Parathyroid adenoma (tissue), 2 donors: Measurements from ENCODE around the gene IL27RA.

Source experiments
- H2AFZ ChIP-seq: fragments of 300-600 bp; sonication (generic); one replicate; pipeline ENCODE4 v1.7.0; 2017; ENCODE audit warnings: antibody characterized with exemption, mild to moderate bottlenecking
- H3K27ac ChIP-seq: fragments of 300-600 bp; sonication (generic); one replicate; pipeline ENCODE4 v1.7.0; 2017
- H3K27me3 ChIP-seq: fragments of 300-600 bp; sonication (generic); one replicate; pipeline ENCODE4 v1.7.0; 2017; ENCODE audit warnings: low read length; ENCODE audit not compliant: control insufficient read depth, insufficient read depth
- H3K36me3 ChIP-seq: fragments of 300-600 bp; sonication (generic); one replicate; pipeline ENCODE4 v1.7.0; 2017; ENCODE audit warnings: low read length; ENCODE audit not compliant: control insufficient read depth, insufficient read depth
- H3K4me1 ChIP-seq: fragments of 300-600 bp; sonication (generic); one replicate; pipeline ENCODE4 v1.7.0; 2017; ENCODE audit warnings: control low read depth
- H3K4me2 ChIP-seq: fragments of 300-600 bp; sonication (generic); one replicate; pipeline ENCODE4 v1.7.0; 2017; ENCODE audit warnings: low read length
- H3K4me3 ChIP-seq: fragments of 300-600 bp; sonication (generic); one replicate; pipeline ENCODE4 v1.7.0; 2017; ENCODE audit warnings: low read depth, low read length
- H3K79me2 ChIP-seq: fragments of 300-600 bp; sonication (generic); one replicate; pipeline ENCODE4 v1.7.0; 2017; ENCODE audit warnings: control low read depth
- H3K9ac ChIP-seq: fragments of 300-600 bp; sonication (generic); one replicate; pipeline ENCODE4 v1.7.0; 2017; ENCODE audit warnings: mild to moderate bottlenecking
- H3K9me3 ChIP-seq: fragments of 300-600 bp; sonication (generic); one replicate; pipeline ENCODE4 v1.7.0; 2017; ENCODE audit warnings: low read length; ENCODE audit not compliant: control insufficient read depth
- TF ChIP-seq, protein P1 (sequence below): fragments of 300-600 bp; sonication (generic); IDR thresholded peaks from one replicate; pipeline ENCODE4 v1.7.0; 2017; ENCODE audit warnings: antibody characterized with exemption, mild to moderate bottlenecking
- donor health status: primary hyperparathyroidism.

IL27RA gene

DNA sequence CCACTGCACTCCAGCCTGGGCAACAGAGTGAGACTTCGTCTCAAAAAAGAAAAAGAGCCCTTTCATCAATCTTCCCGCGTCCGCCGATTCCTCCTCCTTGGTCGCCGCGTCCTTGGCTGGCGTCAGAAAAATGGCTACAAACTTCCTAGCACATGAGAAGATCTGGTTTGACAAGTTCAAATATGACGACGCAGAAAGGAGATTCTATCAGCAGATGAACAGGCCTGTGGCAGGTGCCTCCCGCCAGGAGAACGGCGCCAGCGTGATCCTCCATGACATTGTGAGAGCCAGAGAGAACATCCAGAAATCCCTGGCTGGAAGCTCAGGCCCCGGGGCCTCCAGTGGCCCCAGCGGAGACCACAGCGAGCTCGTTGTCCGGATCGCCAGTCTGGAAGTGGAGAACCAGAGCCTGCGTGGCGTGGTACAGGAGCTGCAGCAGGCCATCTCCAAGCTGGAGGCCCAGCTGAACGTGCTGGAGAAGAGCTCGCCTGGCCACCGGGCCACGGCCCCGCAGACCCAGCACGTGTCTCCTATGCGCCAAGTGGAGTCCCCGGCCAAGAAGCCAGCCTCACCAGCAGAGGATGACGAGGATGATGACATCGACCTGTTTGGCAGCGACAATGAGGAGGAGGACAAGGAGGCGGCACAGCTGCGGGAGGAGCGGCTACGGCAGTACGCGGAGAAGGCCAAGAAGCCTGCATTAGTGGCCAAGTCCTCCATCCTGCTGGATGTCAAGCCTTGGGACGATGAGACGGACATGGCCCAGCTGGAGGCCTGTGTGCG, 38.9 kb downstream of the IL27RA start:
- Histone ChIP-seq H3K36me3 (no peaks in the 10 kb centered on the region), H3K9me3 (no peaks in the 10 kb centered on the region), H3K27me3 (no peaks in the 10 kb centered on the region), H3K4me3 (no peak overlapping the region), H3K4me1 (peaks cover 4% of the 10 kb centered on the region), H2AFZ (no peak overlapping the region), H3K79me2 (no peaks in the 10 kb centered on the region), H3K4me2 (peak overlapping the region; percentile 17), H3K9ac (no peak overlapping the region), H3K27ac (no peak overlapping the region)
- TF ChIP-seq, protein P1, sequence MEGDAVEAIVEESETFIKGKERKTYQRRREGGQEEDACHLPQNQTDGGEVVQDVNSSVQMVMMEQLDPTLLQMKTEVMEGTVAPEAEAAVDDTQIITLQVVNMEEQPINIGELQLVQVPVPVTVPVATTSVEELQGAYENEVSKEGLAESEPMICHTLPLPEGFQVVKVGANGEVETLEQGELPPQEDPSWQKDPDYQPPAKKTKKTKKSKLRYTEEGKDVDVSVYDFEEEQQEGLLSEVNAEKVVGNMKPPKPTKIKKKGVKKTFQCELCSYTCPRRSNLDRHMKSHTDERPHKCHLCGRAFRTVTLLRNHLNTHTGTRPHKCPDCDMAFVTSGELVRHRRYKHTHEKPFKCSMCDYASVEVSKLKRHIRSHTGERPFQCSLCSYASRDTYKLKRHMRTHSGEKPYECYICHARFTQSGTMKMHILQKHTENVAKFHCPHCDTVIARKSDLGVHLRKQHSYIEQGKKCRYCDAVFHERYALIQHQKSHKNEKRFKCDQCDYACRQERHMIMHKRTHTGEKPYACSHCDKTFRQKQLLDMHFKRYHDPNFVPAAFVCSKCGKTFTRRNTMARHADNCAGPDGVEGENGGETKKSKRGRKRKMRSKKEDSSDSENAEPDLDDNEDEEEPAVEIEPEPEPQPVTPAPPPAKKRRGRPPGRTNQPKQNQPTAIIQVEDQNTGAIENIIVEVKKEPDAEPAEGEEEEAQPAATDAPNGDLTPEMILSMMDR = no peak

DNA sequence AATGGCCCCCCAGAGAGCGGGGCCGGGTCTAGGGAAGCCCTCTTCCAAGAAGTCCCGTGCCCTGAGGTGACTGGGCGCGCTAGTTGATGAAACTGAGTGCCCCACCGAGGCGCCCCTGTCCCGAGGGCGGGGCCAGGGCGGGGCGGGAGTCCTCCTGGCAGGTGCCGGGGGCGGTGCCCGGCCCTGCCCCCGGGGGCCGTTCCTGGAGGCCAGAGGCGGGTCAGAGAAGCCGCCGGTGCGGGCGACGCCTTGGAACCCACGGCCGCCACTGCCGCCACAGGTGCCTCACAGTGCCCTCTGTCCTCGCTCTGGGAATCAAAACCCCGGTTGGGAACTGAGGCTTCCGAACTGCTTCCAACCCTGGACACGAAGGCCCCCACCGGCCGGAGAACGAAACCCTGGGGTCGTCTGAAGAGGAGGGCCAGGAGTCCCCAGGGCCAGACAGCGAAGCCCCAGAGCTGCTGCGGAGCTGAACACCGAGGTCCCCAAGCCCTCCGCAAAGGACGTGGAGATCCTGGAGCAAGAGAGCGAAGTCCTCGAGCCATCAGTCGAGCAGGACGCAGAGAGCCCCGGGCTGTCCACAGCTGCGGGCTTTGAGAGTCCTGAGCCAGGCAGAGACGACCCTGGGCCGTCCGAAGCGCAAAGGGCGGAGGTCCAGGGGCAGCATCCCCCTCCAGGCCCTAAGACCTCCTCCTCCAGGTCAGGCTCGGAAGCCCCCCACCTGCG, 41.1 kb downstream of the IL27RA start, which contains the start of gene MISP3:
Gene MISP3 (plus strand): TSS at position 252 of the 726 bp plus-strand sequence. CDS start 524 bp downstream, outside the sequence.
- no peaks in the 10 kb centered on the region for H3K27me3 ChIP-seq
- peak within 1 kb of the TSS; percentile 77 for H3K9ac ChIP-seq
- H3K4me3 ChIP-seq = peak within 1 kb of the TSS; percentile 90
- H3K36me3 ChIP-seq = no peaks in the 10 kb centered on the region
- peak within 1 kb of the TSS; percentile 97 for H3K27ac ChIP-seq
- TF ChIP-seq, protein P1 = no peak
- H3K9me3 ChIP-seq = no peaks in the 10 kb centered on the region
- H3K79me2 ChIP-seq = no peaks in the 10 kb centered on the region
- peak within 1 kb of the TSS; percentile 65 for H3K4me2 ChIP-seq
- peaks cover 6% of the 10 kb centered on the region for H3K4me1 ChIP-seq
- H2AFZ ChIP-seq = peak within 1 kb of the TSS; percentile 99

DNA sequence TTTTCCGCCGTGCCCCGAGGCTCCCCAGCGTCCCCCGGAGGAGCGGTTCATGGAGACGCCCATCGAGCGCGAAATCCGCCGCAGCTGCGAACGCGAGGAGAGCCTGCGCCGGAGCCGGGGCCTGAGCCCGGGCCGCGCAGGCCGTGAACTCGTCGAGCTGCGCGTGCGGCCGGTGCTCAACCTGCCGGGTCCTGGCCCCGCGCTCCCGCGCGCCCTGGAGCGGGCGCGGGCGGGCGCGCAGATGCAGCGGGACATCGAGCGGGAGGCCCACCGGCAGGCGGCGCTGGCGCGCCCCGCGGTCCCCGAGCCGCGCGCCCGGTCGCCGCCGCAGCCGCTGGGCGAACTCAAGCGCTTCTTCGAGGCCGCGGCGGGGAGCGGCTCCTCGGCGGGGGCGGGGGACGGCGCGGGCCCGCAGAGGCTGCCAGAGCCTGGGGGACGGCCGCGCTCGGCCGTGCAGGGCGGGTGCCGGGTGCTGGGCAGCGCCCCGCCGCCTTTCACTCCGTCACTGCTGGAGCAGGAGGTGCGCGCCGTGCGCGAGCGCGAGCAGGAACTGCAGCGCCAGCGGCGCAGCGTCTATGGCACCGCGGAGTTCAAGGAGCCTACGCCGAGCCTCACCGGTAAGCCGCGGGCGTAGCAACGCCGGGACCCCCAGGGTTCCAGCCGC, 41.8 kb downstream of the IL27RA start:
- TF ChIP-seq, protein P1 = no peak
- H3K36me3 ChIP-seq = no peaks in the 10 kb centered on the region
- peak overlapping the region; percentile 65 for H3K4me2 ChIP-seq
- H3K9me3 ChIP-seq = no peaks in the 10 kb centered on the region
- no peaks in the 10 kb centered on the region for H3K79me2 ChIP-seq
- peak overlapping the region; percentile 16 for H3K9ac ChIP-seq
- peak overlapping the region; percentile 97 for H3K27ac ChIP-seq
- H2AFZ ChIP-seq = peak overlapping the region; percentile 99
- H3K4me3 ChIP-seq = peak overlapping the region; percentile 90
- H3K4me1 ChIP-seq = peaks cover 6% of the 10 kb centered on the region
- H3K27me3 ChIP-seq = no peaks in the 10 kb centered on the region

DNA sequence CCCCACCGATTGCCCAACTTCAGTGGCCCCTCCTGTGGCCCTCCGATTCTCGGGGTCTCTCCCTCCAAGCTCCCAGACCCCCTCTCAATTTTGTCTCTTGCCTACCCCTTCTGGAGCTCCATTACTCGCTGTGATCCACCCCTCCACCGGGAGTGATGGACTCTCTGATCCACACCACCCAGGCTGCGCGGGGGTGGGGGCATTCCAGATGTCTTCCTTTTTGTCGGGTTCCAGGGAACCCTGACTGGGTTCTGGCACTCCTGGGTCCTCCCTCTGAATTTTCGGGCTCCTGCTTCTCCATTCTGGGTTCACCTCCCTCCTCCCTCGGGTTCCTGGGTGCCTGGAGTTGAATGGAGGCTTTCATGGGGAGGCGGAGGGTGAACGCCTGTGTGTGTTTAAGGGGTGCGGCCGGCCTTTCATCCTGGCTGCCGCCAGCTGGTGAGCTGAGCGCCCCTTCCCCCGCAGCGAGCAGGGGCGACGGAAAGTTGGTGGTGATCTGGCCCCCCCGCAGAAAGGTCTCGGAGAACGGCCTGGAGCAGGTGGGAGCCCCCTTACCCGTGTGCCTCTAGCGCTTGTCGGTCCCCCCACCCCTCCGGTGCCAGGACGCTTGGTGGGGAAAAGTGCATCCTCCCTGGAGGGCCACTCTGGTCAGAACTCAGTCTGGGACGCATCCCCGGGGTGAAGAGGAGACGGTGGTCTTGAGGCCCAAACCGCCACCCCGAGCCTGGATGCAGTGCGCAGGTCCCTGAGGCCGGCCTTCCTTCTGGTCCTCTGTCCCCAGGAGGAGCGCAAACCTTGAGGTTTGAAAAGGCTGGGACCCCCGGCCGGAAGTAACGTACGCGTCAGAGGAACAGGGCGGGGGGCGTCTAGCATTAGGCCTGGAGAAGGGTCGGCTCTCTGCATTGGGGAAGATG, 42.6 kb downstream of the IL27RA start:
- H3K4me1 ChIP-seq = peaks cover 6% of the 10 kb centered on the region
- H3K4me3 ChIP-seq = peak overlapping the region; percentile 56
- H3K27ac ChIP-seq = peak overlapping the region; percentile 82
- H3K9me3 ChIP-seq = no peaks in the 10 kb centered on the region
- peak overlapping the region; percentile 65 for H3K4me2 ChIP-seq
- H2AFZ ChIP-seq = peak overlapping the region; percentile 91
- no peaks in the 10 kb centered on the region for H3K79me2 ChIP-seq
- TF ChIP-seq, protein P1 = no peak
- H3K9ac ChIP-seq = peak overlapping the region; percentile 16
- no peaks in the 10 kb centered on the region for H3K36me3 ChIP-seq
- H3K27me3 ChIP-seq = no peaks in the 10 kb centered on the region
